Measurements from ENCODE around the gene MAPK10. TPM values are rescaled to one million over a fixed set of nuclear protein-coding genes. Genes with fewer than 3 reads are reported as not detected.

MAPK10 gene
- total RNA-seq, 1 experiment from 2014 or later = 5.2 TPM

DNA sequence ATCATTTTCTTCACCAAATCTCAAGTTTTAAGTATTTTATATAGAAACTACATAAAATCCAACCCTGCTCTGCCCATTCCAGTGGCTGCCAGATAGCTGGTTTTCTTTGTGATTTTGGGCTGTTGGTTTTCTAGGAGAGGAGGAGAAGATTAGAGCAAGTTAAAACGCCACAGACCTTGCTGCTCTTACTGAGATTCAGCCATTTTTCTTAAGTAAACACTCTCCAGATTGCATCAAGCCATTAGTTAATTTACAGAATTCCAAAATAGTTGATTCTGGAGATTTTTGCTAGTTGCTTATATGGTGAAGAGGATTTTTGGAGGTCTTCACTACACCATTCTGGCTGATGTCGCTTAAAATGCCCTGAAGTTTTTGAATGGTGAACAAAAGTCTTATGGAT, 366.2 kb downstream of the MAPK10 start:
- ChIA-PET POLR2A (no interaction called here), CTCF (no interaction called here)
- Mint-ChIP-seq H3K4me1 (no peaks in the 10 kb centered on the region), H3K36me3 (no peaks in the 10 kb centered on the region), H3K9me3 (no peaks in the 10 kb centered on the region), H3K27me3 (ENCODE audit: low read depth) (no peaks in the 10 kb centered on the region), H3K27ac (no peak overlapping the region), H3K4me3 (no peak overlapping the region)
- DNase-seq (ENCODE audit: low spot score) (no peak), ATAC-seq (no peak)
- TF ChIP-seq NFATC4 (CRISPR knock-in tag; IDR thresholded peaks at IDR 0.05) (no peak), ZNF263 (CRISPR knock-in tag; IDR thresholded peaks at IDR 0.05; ENCODE audit: low read depth) (no peak), RELA (CRISPR knock-in tag; IDR thresholded peaks at IDR 0.05; ENCODE audit: borderline replicate concordance) (no peak), ELF4 (CRISPR knock-in tag; IDR thresholded peaks at IDR 0.05; ENCODE audit: low read depth) (no peak), TP53 (CRISPR knock-in tag; IDR thresholded peaks at IDR 0.05) (no peak), MYBL2 (CRISPR knock-in tag; IDR thresholded peaks at IDR 0.05) (no peak)
- TF ChIP-seq, protein P1, sequence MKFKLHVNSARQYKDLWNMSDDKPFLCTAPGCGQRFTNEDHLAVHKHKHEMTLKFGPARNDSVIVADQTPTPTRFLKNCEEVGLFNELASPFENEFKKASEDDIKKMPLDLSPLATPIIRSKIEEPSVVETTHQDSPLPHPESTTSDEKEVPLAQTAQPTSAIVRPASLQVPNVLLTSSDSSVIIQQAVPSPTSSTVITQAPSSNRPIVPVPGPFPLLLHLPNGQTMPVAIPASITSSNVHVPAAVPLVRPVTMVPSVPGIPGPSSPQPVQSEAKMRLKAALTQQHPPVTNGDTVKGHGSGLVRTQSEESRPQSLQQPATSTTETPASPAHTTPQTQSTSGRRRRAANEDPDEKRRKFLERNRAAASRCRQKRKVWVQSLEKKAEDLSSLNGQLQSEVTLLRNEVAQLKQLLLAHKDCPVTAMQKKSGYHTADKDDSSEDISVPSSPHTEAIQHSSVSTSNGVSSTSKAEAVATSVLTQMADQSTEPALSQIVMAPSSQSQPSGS (CRISPR knock-in tag; IDR thresholded peaks at IDR 0.05; ENCODE audit: borderline replicate concordance, low read depth) = no peak
- TF ChIP-seq, protein P2, sequence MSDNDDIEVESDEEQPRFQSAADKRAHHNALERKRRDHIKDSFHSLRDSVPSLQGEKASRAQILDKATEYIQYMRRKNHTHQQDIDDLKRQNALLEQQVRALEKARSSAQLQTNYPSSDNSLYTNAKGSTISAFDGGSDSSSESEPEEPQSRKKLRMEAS (CRISPR knock-in tag; IDR thresholded peaks at IDR 0.05) = no peak
- TF ChIP-seq, protein P3, sequence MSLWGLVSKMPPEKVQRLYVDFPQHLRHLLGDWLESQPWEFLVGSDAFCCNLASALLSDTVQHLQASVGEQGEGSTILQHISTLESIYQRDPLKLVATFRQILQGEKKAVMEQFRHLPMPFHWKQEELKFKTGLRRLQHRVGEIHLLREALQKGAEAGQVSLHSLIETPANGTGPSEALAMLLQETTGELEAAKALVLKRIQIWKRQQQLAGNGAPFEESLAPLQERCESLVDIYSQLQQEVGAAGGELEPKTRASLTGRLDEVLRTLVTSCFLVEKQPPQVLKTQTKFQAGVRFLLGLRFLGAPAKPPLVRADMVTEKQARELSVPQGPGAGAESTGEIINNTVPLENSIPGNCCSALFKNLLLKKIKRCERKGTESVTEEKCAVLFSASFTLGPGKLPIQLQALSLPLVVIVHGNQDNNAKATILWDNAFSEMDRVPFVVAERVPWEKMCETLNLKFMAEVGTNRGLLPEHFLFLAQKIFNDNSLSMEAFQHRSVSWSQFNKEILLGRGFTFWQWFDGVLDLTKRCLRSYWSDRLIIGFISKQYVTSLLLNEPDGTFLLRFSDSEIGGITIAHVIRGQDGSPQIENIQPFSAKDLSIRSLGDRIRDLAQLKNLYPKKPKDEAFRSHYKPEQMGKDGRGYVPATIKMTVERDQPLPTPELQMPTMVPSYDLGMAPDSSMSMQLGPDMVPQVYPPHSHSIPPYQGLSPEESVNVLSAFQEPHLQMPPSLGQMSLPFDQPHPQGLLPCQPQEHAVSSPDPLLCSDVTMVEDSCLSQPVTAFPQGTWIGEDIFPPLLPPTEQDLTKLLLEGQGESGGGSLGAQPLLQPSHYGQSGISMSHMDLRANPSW (CRISPR knock-in tag; conservative IDR thresholded peaks at IDR 0.05; ENCODE audit: low read depth) = no peak

DNA sequence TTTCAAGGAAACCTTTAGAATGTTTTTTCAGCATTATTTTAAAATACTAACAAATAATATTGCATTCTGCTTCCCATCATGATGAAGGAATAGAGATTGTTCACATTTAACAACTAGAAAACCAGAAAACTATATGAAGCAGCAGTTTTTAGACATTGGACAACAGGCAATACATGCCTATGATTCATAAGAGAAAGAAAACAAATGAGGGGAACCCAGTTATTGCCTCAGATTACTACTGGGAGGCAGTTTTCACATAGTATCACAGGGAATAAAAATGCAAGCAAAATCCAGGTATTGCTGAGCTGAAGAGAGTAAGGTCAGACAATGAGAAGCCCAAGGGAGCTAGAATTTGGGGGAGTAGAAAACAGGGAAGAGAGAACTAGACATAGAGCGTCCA, 373.6 kb downstream of the MAPK10 start:
- TF ChIP-seq, protein P4, sequence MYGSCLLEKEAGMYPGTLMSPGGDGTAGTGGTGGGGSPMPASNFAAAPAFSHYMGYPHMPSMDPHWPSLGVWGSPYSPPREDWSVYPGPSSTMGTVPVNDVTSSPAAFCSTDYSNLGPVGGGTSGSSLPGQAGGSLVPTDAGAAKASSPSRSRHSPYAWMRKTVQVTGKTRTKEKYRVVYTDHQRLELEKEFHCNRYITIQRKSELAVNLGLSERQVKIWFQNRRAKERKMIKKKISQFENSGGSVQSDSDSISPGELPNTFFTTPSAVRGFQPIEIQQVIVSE (CRISPR knock-in tag; IDR thresholded peaks at IDR 0.05; ENCODE audit: borderline replicate concordance) = no peak
- TF ChIP-seq, protein P5, sequence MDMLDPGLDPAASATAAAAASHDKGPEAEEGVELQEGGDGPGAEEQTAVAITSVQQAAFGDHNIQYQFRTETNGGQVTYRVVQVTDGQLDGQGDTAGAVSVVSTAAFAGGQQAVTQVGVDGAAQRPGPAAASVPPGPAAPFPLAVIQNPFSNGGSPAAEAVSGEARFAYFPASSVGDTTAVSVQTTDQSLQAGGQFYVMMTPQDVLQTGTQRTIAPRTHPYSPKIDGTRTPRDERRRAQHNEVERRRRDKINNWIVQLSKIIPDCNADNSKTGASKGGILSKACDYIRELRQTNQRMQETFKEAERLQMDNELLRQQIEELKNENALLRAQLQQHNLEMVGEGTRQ (CRISPR knock-in tag; IDR thresholded peaks at IDR 0.05) = no peak
- TF ChIP-seq, protein P6, sequence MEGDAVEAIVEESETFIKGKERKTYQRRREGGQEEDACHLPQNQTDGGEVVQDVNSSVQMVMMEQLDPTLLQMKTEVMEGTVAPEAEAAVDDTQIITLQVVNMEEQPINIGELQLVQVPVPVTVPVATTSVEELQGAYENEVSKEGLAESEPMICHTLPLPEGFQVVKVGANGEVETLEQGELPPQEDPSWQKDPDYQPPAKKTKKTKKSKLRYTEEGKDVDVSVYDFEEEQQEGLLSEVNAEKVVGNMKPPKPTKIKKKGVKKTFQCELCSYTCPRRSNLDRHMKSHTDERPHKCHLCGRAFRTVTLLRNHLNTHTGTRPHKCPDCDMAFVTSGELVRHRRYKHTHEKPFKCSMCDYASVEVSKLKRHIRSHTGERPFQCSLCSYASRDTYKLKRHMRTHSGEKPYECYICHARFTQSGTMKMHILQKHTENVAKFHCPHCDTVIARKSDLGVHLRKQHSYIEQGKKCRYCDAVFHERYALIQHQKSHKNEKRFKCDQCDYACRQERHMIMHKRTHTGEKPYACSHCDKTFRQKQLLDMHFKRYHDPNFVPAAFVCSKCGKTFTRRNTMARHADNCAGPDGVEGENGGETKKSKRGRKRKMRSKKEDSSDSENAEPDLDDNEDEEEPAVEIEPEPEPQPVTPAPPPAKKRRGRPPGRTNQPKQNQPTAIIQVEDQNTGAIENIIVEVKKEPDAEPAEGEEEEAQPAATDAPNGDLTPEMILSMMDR (IDR thresholded peaks at IDR 0.05) = no peak
- no peak for TF ChIP-seq ZNF232 (CRISPR knock-in tag; IDR thresholded peaks at IDR 0.05)
- TF ChIP-seq ETV6 (CRISPR knock-in tag; IDR thresholded peaks at IDR 0.05) = no peak
- TF ChIP-seq, protein P7, sequence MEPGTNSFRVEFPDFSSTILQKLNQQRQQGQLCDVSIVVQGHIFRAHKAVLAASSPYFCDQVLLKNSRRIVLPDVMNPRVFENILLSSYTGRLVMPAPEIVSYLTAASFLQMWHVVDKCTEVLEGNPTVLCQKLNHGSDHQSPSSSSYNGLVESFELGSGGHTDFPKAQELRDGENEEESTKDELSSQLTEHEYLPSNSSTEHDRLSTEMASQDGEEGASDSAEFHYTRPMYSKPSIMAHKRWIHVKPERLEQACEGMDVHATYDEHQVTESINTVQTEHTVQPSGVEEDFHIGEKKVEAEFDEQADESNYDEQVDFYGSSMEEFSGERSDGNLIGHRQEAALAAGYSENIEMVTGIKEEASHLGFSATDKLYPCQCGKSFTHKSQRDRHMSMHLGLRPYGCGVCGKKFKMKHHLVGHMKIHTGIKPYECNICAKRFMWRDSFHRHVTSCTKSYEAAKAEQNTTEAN (CRISPR knock-in tag; IDR thresholded peaks at IDR 0.05) = no peak
- no peak for TF ChIP-seq TEAD4 (CRISPR knock-in tag; IDR thresholded peaks at IDR 0.05)
- TF ChIP-seq, protein P2 (CRISPR knock-in tag; IDR thresholded peaks at IDR 0.05) = no peak
- no peak for TF ChIP-seq GTF2I (CRISPR knock-in tag; conservative IDR thresholded peaks at IDR 0.05)
- TF ChIP-seq HMGA2 (CRISPR knock-in tag; IDR thresholded peaks at IDR 0.05) = no peak
- no peak for TF ChIP-seq NR3C1 (CRISPR knock-in tag; conservative IDR thresholded peaks at IDR 0.05; ENCODE audit: low read depth)
- TF ChIP-seq ZNF416 (CRISPR knock-in tag; IDR thresholded peaks at IDR 0.05) = no peak
- TF ChIP-seq ZNF138 (CRISPR knock-in tag; conservative IDR thresholded peaks at IDR 0.05) = no peak

More for the DNA sequence above, 373.6 kb downstream of the MAPK10 start:
- CTCF ChIA-PET = interaction anchor here (2.3 kb wide), 1 partner anchor 190 kb away, joined by 7 read pairs; no protein-coding TSS in a partner anchor
- DNase-seq (ENCODE audit: low spot score) = no peak
- no peak for ATAC-seq
- POLR2A ChIA-PET = no interaction called here
- Mint-ChIP-seq H3K4me3 (no peak overlapping the region), H3K27ac (no peak overlapping the region), H3K27me3 (ENCODE audit: low read depth) (no peaks in the 10 kb centered on the region; the same call in 1 of the 2 replicates), H3K4me1 (no peaks in the 10 kb centered on the region), H3K9me3 (peaks cover 5% of the 10 kb centered on the region; the same call in 1 of the 2 replicates), H3K36me3 (no peaks in the 10 kb centered on the region)

All from WTC11 (cell line).